Inflammatory macrophage (primary cell): ENCODE measurements around the gene RLN3.

Experiments used
- DNase-seq, 2 donors: peaks; one replicate each; pipeline ENCODE4 v3.0.0-alpha.2; 2020 to 2022

RLN3 gene

GRCh38 chr19:14055396-14055795 lies 27.4 kb downstream of the RLN3 start:
- no peak for DNase-seq

DNA sequence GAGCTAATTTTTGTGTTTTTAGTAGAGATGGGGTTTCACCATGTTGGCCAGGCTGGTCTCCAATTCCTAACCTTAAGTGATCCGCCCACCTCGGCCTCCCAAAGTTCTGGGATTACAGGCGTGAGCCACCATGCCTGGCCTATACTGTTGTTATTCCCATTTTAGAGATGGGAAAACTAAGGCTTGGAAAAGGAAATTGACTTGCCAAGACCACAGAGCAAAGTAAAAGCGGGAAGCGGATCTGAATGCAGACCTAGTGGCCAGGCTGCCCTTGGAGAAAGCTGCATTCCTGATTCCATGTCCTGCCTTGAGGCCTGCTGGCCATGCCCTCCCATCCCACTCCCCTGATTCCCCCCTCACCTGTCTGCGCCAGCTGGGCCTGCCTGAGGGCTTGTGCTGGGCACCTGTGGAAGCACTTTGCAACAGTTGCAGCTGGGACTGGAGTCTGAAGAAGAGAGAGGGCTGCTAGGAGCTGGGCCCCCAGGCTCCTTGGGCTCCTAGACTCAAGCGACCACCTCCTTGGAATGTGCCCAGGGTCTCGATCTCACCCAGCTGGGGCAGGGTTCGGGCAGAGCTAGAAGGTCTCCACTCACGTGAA lies 28.2 kb downstream of the RLN3 start:
- DNase-seq = no peak

- DNase-seq = no peak
Measured at GRCh38 chr19:14056741-14057356, 28.9 kb downstream of the RLN3 start.

DNA sequence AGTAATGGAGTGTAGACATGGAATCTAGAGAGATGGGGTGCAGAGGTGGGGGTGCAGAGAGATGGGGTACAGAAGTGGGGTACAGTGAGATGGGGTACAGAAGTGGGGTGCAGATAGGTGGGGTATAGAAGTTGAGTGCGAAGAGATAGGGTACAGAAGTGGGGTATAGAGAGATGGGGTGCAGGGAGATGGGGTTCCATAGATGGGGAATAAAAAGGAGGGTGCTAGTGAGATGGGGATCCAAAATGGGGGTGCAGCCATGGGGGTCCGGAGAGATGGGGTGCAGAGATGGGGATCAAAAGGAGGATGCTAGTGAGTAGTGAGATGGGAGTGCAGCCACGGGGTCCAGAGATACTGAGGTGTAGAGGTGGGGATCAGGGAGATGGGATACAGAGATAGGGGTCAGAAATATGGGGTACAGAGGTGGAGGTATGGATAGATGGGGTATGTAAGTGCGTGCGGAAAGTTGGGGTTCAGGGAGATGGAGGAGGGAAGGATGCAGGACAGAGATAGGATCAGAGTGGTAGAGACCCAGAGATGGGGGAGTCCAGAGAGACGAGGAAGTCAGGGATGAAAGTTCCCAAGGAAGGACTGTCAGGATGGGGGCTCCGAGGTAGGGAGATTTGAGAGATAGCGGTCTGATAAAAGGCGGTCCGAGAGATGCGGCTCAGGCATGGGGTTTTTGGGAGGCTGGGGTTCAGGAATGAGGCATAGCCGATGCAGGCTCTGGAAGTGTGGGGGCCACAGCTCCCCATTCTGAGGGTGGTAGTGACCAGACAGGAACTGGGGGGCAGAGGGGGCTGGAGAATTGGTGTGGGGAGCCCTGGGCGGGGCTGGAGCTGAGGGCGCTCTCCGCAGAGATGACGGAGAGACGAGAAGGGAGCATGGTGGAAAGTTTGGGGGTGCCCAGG lies 30.5 kb downstream of the RLN3 start:
- no peak for DNase-seq

DNA sequence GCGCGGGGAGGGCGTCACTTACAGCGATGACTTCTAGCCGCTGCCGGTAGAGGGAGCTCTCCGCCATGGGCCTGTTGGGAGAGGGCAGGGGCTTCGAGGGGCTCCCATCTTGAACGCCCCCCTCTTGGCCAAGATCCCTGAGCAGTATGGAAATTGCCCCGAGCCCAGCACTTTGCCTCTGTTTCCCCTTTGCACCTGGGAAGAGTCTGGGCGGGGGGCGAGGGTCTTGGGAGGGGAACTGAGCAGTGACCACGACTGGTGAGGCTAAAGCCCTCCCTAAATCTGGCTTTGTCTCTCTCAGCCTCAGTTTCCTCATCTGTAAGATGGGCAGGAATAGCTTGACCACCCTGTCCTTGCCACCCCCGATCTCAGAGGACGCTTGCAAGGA lies 31.1 kb downstream of the RLN3 start:
- DNase-seq = peak in 1 of 2 donors; percentile 25

GRCh38 chr19:14059652-14060155 lies 31.8 kb downstream of the RLN3 start:
- DNase-seq = no peak

- DNase-seq = no peak
Measured at GRCh38 chr19:14061081-14061749, 33.3 kb downstream of the RLN3 start.

- DNase-seq = no peak
Measured at GRCh38 chr19:14061751-14062557, 34.0 kb downstream of the RLN3 start, which contains the start of gene PALM3. Gene PALM3, minus strand, starts transcription at chr19:14062076. Its CDS starts 96 bp downstream, at chr19:14061980.

DNA sequence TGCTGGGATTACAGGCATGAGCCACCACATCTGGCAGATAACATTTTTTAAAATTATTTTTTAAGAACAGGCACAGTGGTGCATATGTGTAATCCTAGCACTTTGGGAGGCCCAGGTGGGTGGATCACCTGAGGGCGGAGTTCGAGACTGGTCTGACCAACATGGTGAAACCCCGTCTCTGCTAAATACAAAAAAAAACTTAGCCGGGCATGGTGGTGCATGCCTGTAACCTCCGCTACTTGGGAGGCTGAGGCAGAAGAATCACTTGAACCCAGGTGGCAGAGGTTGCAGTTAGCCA lies 34.6 kb downstream of the RLN3 start:
- DNase-seq = no peak

DNA sequence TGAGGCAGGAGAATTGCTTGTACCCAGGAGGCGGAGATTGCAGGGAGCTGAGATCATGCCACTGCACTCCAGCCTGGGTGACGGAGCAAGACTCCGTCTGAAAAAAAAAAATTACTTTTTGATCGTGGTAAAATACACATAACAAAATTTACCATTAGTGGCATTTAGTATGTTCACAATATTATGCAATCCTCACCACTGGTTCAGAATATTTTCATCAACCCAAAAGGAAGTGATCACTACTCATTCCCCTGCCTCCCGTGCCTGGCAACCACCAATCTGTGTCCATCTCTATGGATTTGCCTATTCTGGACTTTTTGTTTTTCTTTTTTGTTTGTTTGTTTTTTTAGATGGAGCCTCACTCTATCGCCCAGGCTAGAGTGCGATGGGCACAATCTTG lies 35.2 kb downstream of the RLN3 start:
- peak in 1 of 2 donors; percentile 30 for DNase-seq

DNA sequence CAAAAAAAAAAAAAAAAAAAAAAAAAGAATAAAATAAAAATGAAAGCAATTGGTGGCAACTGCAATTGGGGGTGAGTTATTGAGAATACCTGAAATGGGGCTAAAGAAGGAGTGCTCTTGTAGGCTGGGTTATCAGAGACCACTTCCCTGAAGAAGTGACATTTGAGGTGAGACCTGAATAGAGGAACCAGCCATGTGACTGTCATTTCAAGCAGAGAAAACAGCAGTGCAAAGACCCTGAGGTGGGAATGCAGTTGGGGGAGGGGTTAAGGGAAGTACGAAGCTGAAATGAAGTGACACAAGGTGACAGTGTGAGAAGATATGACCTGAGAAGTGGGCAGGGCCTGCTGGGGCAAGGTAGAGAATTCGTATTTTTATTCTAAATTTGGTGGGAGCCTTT lies 38.2 kb downstream of the RLN3 start:
- DNase-seq = peak in 1 of 2 donors; percentile 11

- DNase-seq = no peak
Measured at GRCh38 chr19:14070268-14071050, 42.5 kb downstream of the RLN3 start.

GRCh38 chr19:14072535-14073260 lies 44.8 kb downstream of the RLN3 start, which contains the start of gene MISP3:
Gene MISP3, plus strand, starts transcription at chr19:14072786. Its CDS starts 524 bp downstream, at chr19:14073310.
- peak in 1 of 2 donors; percentile 32 for DNase-seq

GRCh38 chr19:14073261-14073924 lies 45.4 kb downstream of the RLN3 start:
- DNase-seq = peak; percentile 62 to 84

DNA sequence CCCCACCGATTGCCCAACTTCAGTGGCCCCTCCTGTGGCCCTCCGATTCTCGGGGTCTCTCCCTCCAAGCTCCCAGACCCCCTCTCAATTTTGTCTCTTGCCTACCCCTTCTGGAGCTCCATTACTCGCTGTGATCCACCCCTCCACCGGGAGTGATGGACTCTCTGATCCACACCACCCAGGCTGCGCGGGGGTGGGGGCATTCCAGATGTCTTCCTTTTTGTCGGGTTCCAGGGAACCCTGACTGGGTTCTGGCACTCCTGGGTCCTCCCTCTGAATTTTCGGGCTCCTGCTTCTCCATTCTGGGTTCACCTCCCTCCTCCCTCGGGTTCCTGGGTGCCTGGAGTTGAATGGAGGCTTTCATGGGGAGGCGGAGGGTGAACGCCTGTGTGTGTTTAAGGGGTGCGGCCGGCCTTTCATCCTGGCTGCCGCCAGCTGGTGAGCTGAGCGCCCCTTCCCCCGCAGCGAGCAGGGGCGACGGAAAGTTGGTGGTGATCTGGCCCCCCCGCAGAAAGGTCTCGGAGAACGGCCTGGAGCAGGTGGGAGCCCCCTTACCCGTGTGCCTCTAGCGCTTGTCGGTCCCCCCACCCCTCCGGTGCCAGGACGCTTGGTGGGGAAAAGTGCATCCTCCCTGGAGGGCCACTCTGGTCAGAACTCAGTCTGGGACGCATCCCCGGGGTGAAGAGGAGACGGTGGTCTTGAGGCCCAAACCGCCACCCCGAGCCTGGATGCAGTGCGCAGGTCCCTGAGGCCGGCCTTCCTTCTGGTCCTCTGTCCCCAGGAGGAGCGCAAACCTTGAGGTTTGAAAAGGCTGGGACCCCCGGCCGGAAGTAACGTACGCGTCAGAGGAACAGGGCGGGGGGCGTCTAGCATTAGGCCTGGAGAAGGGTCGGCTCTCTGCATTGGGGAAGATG lies 46.2 kb downstream of the RLN3 start:
- no peak for DNase-seq

GRCh38 chr19:14078411-14078810 lies 50.5 kb downstream of the RLN3 start:
- DNase-seq = peak; percentile 93 to 95
